HEK293 (cell line): ENCODE data around the gene FAM216A.

Source experiments
- MZF1 ChIP-seq: fragments of 450-650 bp; formaldehyde crosslinking; IDR thresholded peaks from 2 replicates; pipeline ENCODE4 v1.5.1; 2017; ENCODE audit warnings: missing biosample characterization, missing genetic modification characterization, borderline replicate concordance
- OSR2 ChIP-seq: fragments of 450-650 bp; formaldehyde crosslinking; IDR thresholded peaks from 2 replicates; pipeline ENCODE4 v1.5.1; 2016; ENCODE audit warnings: missing biosample characterization, missing genetic modification characterization
- OVOL3 ChIP-seq: fragments of 450-650 bp; formaldehyde crosslinking; IDR thresholded peaks from 2 replicates; pipeline ENCODE4 v1.5.1; 2016; ENCODE audit warnings: missing biosample characterization, missing genetic modification characterization
- WT1 ChIP-seq: fragments of 450-650 bp; formaldehyde crosslinking; IDR thresholded peaks from 2 replicates; pipeline ENCODE4 v1.5.1; 2016; ENCODE audit warnings: missing biosample characterization, missing genetic modification characterization
- YY2 ChIP-seq: fragments of 450-650 bp; formaldehyde crosslinking; IDR thresholded peaks from 2 replicates; pipeline ENCODE4 v1.5.1; 2016; ENCODE audit warnings: missing biosample characterization, missing genetic modification characterization
- ZBTB17 ChIP-seq: fragments of 450-650 bp; formaldehyde crosslinking; IDR thresholded peaks from 2 replicates; pipeline ENCODE4 v1.5.1; 2016; ENCODE audit warnings: missing biosample characterization, missing genetic modification characterization
- ZBTB21 ChIP-seq: fragments of 450-650 bp; formaldehyde crosslinking; IDR thresholded peaks from 2 replicates; pipeline ENCODE4 v1.5.1; 2017; ENCODE audit warnings: missing biosample characterization, missing genetic modification characterization
- ZFP69B ChIP-seq: fragments of 450-650 bp; formaldehyde crosslinking; IDR thresholded peaks from 2 replicates; pipeline ENCODE4 v1.5.1; 2016; ENCODE audit warnings: missing biosample characterization, missing genetic modification characterization
- ZNF10 ChIP-seq: fragments of 450-650 bp; formaldehyde crosslinking; IDR thresholded peaks from 2 replicates; pipeline ENCODE4 v1.5.1; 2017; ENCODE audit warnings: missing biosample characterization, missing genetic modification characterization
- ZNF114 ChIP-seq: fragments of 450-650 bp; formaldehyde crosslinking; IDR thresholded peaks from 2 replicates; pipeline ENCODE4 v1.5.0; 2017; ENCODE audit warnings: missing biosample characterization, missing genetic modification characterization
- ZNF132 ChIP-seq: fragments of 450-650 bp; formaldehyde crosslinking; IDR thresholded peaks from 2 replicates; pipeline ENCODE4 v1.5.1; 2017; ENCODE audit warnings: missing biosample characterization, missing genetic modification characterization, borderline replicate concordance
- ZNF133 ChIP-seq: fragments of 450-650 bp; formaldehyde crosslinking; IDR thresholded peaks from 2 replicates; pipeline ENCODE4 v1.5.1; 2016; ENCODE audit warnings: missing biosample characterization, missing genetic modification characterization
- ZNF140 ChIP-seq: fragments of 450-650 bp; formaldehyde crosslinking; IDR thresholded peaks from 2 replicates; pipeline ENCODE4 v1.5.1; 2016; ENCODE audit warnings: missing biosample characterization, missing genetic modification characterization
- ZNF155 ChIP-seq: fragments of 450-650 bp; formaldehyde crosslinking; IDR thresholded peaks from 2 replicates; pipeline ENCODE4 v1.5.1; 2016; ENCODE audit warnings: missing biosample characterization, missing genetic modification characterization
- ZNF157 ChIP-seq: fragments of 450-650 bp; formaldehyde crosslinking; IDR thresholded peaks from 2 replicates; pipeline ENCODE4 v1.5.1; 2016; ENCODE audit warnings: missing biosample characterization, missing genetic modification characterization
- ZNF24 ChIP-seq: fragments of 450-650 bp; formaldehyde crosslinking; IDR thresholded peaks from 2 replicates; pipeline ENCODE4 v1.5.1; 2016; ENCODE audit warnings: missing biosample characterization, missing genetic modification characterization
- ZNF350 ChIP-seq: fragments of 450-650 bp; formaldehyde crosslinking; IDR thresholded peaks from 2 replicates; pipeline ENCODE4 v1.5.0; 2017; ENCODE audit warnings: missing biosample characterization, mild to moderate bottlenecking, missing genetic modification characterization
- ZNF426 ChIP-seq: fragments of 450-650 bp; formaldehyde crosslinking; IDR thresholded peaks from 2 replicates; pipeline ENCODE4 v1.5.1; 2017; ENCODE audit warnings: missing biosample characterization, missing genetic modification characterization, mild to moderate bottlenecking, inconsistent platforms, moderate library complexity
- ZNF433 ChIP-seq: fragments of 450-650 bp; formaldehyde crosslinking; IDR thresholded peaks from 2 replicates; pipeline ENCODE4 v1.5.1; 2016; ENCODE audit warnings: missing biosample characterization, missing genetic modification characterization, low read depth
- ZNF501 ChIP-seq: fragments of 450-650 bp; formaldehyde crosslinking; IDR thresholded peaks from 2 replicates; pipeline ENCODE4 v1.5.1; 2016; ENCODE audit warnings: missing biosample characterization, missing genetic modification characterization
- ZNF510 ChIP-seq: fragments of 450-650 bp; formaldehyde crosslinking; IDR thresholded peaks from 2 replicates; pipeline ENCODE4 v1.5.1; 2018; ENCODE audit warnings: mild to moderate bottlenecking, missing genetic modification characterization, missing biosample characterization; ENCODE audit not compliant: insufficient replicate concordance
- ZNF561 ChIP-seq: fragments of 450-650 bp; IDR thresholded peaks from 2 replicates; pipeline ENCODE4 v1.5.1; 2018; ENCODE audit warnings: missing biosample characterization, missing genetic modification characterization, borderline replicate concordance
- ZNF610 ChIP-seq: fragments of 450-650 bp; formaldehyde crosslinking; IDR thresholded peaks from 2 replicates; pipeline ENCODE4 v1.5.1; 2016; ENCODE audit warnings: missing biosample characterization, missing genetic modification characterization, borderline replicate concordance
- ZNF707 ChIP-seq: fragments of 450-650 bp; formaldehyde crosslinking; IDR thresholded peaks from 2 replicates; pipeline ENCODE4 v1.5.1; 2016; ENCODE audit warnings: missing biosample characterization, missing genetic modification characterization
- TF ChIP-seq, protein P1 (sequence below): fragments of 450-650 bp; IDR thresholded peaks from 2 replicates; pipeline ENCODE4 v1.5.1; 2018; ENCODE audit warnings: missing biosample characterization, missing genetic modification characterization
- TF ChIP-seq, protein P2 (sequence below): fragments of 450-650 bp; formaldehyde crosslinking; IDR thresholded peaks from 2 replicates; pipeline ENCODE4 v1.5.1; 2016; ENCODE audit warnings: missing biosample characterization, missing genetic modification characterization, borderline replicate concordance
- TF ChIP-seq, protein P3 (sequence below): fragments of 450-650 bp; formaldehyde crosslinking; IDR thresholded peaks from 2 replicates; pipeline ENCODE4 v1.5.1; 2016; ENCODE audit warnings: missing biosample characterization, missing genetic modification characterization
- TF ChIP-seq, protein P4 (sequence below): fragments of 450-650 bp; formaldehyde crosslinking; IDR thresholded peaks from 2 replicates; pipeline ENCODE4 v1.5.1; 2017; ENCODE audit warnings: missing biosample characterization, missing genetic modification characterization
- TF ChIP-seq, protein P5 (sequence below): fragments of 450-650 bp; formaldehyde crosslinking; IDR thresholded peaks from 2 replicates; pipeline ENCODE4 v1.5.1; 2017; ENCODE audit warnings: missing biosample characterization, missing genetic modification characterization
- TF ChIP-seq, protein P6 (sequence below): fragments of 450-650 bp; formaldehyde crosslinking; IDR thresholded peaks from 2 replicates; pipeline ENCODE4 v1.5.1; 2016; ENCODE audit warnings: missing biosample characterization, missing genetic modification characterization

FAM216A gene

DNA sequence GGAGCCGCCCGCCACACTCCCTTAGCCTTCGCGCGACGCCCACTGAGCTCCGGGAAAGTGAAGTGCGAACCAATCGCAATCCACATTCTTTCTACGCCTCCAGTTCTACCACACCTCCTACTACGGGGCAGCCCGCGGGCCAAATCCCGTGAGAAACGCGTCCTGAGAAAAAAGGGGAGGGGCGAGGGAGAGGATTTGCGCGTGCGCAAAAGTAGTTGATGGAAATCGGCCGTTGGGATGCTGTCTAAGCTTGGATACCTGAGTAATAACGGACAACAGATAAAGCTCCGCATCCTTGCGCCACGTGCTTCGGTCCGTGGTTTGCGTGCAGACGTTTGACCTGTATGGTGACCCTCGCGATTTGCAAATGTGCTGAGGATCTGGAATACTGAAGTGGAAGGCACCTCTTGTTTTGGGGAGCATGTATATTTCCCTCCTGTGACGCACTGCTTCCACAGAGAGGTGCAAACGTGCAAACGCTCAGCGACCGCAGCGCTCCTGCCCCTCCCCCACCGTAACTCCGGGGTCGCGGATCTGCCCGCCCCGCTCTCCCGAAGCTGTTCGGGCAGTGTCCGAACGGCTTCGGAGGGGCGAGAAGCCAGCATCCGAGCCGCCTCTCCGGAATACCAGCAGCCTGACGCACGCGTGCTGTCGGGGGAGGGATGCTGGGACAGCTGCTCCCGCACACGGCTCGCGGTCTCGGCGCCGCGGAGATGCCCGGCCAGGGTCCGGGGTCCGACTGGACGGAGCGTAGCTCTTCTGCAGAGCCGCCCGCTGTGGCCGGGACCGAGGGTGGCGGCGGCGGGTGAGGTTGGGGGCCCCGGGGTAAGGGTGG is at the start of gene FAM216A, which contains the start of gene GPN3 (continued):
- TF ChIP-seq, protein P1, sequence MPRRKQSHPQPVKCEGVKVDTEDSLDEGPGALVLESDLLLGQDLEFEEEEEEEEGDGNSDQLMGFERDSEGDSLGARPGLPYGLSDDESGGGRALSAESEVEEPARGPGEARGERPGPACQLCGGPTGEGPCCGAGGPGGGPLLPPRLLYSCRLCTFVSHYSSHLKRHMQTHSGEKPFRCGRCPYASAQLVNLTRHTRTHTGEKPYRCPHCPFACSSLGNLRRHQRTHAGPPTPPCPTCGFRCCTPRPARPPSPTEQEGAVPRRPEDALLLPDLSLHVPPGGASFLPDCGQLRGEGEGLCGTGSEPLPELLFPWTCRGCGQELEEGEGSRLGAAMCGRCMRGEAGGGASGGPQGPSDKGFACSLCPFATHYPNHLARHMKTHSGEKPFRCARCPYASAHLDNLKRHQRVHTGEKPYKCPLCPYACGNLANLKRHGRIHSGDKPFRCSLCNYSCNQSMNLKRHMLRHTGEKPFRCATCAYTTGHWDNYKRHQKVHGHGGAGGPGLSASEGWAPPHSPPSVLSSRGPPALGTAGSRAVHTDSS: no peak
- TF ChIP-seq, protein P2, sequence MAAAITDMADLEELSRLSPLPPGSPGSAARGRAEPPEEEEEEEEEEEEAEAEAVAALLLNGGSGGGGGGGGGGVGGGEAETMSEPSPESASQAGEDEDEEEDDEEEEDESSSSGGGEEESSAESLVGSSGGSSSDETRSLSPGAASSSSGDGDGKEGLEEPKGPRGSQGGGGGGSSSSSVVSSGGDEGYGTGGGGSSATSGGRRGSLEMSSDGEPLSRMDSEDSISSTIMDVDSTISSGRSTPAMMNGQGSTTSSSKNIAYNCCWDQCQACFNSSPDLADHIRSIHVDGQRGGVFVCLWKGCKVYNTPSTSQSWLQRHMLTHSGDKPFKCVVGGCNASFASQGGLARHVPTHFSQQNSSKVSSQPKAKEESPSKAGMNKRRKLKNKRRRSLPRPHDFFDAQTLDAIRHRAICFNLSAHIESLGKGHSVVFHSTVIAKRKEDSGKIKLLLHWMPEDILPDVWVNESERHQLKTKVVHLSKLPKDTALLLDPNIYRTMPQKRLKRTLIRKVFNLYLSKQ (tag by site-specific recombination): no peak
- peak; percentile 12; the same call in 1 of the 2 replicates for TF ChIP-seq OSR2
- TF ChIP-seq YY2 (tag by site-specific recombination): no peak
- TF ChIP-seq ZNF114: no peak
- no peak; the same call in 1 of the 2 replicates for TF ChIP-seq ZNF24 (tag by site-specific recombination)
- TF ChIP-seq, protein P3, sequence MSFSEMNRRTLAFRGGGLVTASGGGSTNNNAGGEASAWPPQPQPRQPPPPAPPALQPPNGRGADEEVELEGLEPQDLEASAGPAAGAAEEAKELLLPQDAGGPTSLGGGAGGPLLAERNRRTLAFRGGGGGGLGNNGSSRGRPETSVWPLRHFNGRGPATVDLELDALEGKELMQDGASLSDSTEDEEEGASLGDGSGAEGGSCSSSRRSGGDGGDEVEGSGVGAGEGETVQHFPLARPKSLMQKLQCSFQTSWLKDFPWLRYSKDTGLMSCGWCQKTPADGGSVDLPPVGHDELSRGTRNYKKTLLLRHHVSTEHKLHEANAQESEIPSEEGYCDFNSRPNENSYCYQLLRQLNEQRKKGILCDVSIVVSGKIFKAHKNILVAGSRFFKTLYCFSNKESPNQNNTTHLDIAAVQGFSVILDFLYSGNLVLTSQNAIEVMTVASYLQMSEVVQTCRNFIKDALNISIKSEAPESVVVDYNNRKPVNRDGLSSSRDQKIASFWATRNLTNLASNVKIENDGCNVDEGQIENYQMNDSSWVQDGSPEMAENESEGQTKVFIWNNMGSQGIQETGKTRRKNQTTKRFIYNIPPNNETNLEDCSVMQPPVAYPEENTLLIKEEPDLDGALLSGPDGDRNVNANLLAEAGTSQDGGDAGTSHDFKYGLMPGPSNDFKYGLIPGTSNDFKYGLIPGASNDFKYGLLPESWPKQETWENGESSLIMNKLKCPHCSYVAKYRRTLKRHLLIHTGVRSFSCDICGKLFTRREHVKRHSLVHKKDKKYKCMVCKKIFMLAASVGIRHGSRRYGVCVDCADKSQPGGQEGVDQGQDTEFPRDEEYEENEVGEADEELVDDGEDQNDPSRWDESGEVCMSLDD: peak; percentile 60
- TF ChIP-seq ZNF707 (tag by site-specific recombination): no peak
- TF ChIP-seq, protein P4, sequence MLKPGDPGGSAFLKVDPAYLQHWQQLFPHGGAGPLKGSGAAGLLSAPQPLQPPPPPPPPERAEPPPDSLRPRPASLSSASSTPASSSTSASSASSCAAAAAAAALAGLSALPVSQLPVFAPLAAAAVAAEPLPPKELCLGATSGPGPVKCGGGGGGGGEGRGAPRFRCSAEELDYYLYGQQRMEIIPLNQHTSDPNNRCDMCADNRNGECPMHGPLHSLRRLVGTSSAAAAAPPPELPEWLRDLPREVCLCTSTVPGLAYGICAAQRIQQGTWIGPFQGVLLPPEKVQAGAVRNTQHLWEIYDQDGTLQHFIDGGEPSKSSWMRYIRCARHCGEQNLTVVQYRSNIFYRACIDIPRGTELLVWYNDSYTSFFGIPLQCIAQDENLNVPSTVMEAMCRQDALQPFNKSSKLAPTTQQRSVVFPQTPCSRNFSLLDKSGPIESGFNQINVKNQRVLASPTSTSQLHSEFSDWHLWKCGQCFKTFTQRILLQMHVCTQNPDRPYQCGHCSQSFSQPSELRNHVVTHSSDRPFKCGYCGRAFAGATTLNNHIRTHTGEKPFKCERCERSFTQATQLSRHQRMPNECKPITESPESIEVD (tag by site-specific recombination): peak; percentile 39; the same call in 1 of the 2 replicates
- TF ChIP-seq ZNF10: no peak
- TF ChIP-seq ZBTB21: peak; percentile 75
- no peak for TF ChIP-seq ZNF133
- TF ChIP-seq ZNF157 (tag by site-specific recombination): no peak
- TF ChIP-seq WT1 (tag by site-specific recombination): peak; percentile 39; the same call in 1 of the 2 replicates
- TF ChIP-seq ZNF155: no peak
- TF ChIP-seq ZNF140 (tag by site-specific recombination): no peak
- TF ChIP-seq, protein P5, sequence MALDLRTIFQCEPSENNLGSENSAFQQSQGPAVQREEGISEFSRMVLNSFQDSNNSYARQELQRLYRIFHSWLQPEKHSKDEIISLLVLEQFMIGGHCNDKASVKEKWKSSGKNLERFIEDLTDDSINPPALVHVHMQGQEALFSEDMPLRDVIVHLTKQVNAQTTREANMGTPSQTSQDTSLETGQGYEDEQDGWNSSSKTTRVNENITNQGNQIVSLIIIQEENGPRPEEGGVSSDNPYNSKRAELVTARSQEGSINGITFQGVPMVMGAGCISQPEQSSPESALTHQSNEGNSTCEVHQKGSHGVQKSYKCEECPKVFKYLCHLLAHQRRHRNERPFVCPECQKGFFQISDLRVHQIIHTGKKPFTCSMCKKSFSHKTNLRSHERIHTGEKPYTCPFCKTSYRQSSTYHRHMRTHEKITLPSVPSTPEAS (tag by site-specific recombination): no peak
- no peak for TF ChIP-seq ZNF426 (tag by site-specific recombination)
- TF ChIP-seq ZFP69B (tag by site-specific recombination): no peak; the same call in 1 of the 2 replicates
- TF ChIP-seq MZF1 (tag by site-specific recombination): peak; percentile 67; the same call in 1 of the 2 replicates
- TF ChIP-seq ZNF501 (tag by site-specific recombination): peak; percentile 54; the same call in 1 of the 2 replicates
- TF ChIP-seq ZBTB17 (tag by site-specific recombination): peak; percentile 98
- no peak for TF ChIP-seq ZNF561 (tag by site-specific recombination)
- TF ChIP-seq, protein P6, sequence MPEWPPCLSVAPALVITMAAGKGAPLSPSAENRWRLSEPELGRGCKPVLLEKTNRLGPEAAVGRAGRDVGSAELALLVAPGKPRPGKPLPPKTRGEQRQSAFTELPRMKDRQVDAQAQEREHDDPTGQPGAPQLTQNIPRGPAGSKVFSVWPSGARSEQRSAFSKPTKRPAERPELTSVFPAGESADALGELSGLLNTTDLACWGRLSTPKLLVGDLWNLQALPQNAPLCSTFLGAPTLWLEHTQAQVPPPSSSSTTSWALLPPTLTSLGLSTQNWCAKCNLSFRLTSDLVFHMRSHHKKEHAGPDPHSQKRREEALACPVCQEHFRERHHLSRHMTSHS: no peak
- peak; percentile 62 for TF ChIP-seq ZNF610
- no peak for TF ChIP-seq ZNF350 (tag by site-specific recombination)
- peak; percentile 77; the same call in 1 of the 2 replicates for TF ChIP-seq OVOL3 (tag by site-specific recombination)
- no peak for TF ChIP-seq ZNF433 (tag by site-specific recombination)
- no peak for TF ChIP-seq ZNF510
- TF ChIP-seq ZNF132 (tag by site-specific recombination): no peak
